Measurements from ENCODE around the gene LY6G5C.

The LY6G5C gene, protein sequence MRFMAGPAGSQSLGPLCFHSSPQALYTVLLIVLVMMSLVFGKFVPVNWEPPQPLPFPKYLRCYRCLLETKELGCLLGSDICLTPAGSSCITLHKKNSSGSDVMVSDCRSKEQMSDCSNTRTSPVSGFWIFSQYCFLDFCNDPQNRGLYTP

DNA sequence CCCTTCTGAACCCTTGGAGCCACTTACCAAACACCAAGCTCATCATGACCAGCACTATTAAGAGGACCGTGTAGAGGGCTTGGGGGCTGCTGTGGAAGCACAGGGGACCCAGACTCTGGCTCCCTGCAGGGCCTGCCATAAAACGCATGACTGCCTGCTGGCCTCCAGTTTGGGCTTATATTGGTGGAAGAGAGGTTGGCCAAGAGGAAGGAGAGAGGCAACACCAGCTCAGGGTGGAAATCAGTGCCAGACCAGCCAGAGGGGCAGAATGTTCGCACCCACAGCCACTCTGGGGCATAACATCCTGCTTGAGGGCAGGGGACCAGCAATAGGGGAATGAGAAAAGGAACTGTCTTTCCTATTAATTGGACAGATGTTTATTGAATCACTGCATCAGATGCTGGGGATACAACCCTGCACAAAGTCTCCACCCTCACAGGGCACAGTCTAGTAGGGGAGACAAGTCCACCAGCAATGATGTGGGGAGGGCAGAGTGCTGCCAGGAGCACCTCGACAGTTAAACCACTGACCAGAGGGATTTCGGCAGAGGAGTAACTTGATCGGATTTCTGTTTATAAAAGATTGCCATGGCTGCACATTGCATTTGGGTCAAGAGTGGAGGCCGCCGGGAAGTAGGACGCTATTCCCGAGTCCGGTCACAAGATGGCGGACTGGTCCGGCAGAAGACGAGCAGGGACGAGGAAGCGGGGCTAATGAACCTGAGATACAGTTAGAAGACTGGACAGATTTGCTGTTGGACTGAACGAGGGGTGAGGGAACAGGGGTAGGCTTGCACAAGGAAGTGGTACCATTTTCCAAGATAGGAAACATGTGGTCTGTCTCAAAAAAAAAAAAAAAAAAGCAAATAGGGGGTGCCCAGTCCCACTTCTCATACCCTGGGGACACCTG lies at the start of gene LY6G5C:
LY6G5C (minus strand) TSS at position 842 of the 909 bp plus-strand sequence; CDS start at position 148, 694 bp downstream.
- peak; percentile 81 for DNase-seq (ENCODE audit: low read depth)

DNA sequence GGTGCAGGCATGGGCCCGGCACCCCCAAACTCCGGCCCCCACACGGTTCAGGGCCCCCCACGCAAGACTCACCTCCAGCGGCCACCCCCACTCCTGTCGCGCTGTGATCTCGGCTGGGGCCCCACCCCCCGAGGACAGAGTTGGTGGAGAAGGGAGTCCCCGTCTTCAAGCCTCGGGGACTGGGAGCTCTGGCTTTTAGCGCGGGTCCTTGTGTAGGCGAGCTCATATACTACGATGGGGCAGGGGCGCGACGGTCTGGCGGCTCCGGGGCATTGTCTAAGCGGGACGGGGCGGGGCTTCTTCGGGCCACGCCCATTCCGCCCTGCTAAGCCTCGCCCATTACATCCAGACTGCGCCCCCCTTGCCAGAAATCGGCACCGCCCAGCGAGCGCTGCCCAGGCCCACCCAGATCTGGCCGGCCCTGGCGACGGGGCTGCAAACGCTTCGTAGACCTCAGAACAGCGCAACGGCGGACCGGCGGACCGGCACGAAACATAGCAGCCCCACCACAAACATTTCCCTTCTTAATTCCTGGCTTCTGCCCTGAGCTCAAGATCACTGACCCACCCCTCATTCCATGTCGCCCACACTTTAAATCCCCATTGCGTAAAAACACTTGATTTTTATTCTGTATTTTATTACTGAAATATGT lies 49.2 kb upstream of the LY6G5C start:
- DNase-seq (ENCODE audit: low read depth), result peak; percentile 82

DNA sequence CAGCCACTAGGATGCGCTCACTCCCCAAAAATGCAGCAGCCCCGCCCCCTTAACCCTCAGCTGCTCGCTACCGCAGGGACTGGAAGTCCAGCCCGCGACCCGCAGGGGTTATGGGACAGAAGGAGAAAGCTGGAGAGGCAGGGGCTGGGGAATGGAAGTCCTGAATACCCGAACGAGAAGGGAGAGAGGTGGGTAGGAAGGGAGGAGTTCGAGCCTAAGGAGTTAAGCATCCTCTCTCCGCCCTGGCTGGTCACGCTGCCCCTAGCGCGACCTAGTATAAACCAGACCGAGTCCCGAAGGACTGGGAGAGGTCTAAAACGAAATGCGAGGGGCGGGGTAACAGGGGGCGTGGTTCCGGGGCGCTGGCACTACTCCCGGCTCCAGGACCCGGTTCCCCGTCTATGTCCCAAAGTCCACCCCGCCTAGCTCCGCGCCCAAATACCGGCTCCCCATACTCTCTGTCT lies 48.7 kb upstream of the LY6G5C start:
- peak; percentile 92 for DNase-seq (ENCODE audit: low read depth)

DNA sequence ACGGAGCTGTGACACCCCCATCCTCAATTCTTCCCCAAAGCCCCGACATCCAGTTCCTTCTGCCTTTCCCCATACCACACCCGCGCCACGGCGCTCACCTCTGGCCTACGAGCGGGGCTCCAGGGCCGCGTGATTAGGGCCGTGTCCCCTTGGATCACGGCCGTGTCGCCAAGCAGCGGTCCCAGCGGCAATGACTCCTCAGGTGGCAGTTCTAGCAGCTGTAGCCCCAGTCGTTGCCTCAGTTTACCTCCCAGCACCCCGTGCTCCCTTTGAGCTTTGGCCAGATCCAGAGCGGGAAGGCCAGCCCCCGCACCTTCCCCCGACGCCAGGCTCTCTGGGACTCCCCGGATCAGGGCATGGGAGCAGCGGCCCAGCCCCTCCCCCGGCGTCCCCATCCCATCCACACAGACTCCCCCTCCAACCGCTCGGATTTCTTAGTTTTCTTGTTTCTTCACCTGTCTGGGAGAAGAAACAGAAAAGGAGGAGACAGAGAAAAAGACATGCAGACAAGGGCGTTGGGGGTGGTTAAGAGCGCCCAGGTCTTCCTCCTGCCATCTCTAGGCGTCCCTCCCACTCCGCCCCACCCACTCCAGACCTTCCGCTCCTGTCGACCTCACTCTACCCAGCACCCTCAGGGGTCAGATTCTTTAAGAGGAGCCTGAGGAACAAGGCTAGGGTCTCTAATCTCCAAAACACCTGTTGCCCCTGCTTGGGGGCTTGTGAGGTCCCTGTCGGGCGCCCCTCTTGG lies 48.1 kb upstream of the LY6G5C start, which contains the start of gene DDAH2:
DDAH2 (minus strand) TSS at position 533 of the 748 bp plus-strand sequence; CDS start at position 395, 138 bp downstream.
- no peak for DNase-seq (ENCODE audit: low read depth)

DNA sequence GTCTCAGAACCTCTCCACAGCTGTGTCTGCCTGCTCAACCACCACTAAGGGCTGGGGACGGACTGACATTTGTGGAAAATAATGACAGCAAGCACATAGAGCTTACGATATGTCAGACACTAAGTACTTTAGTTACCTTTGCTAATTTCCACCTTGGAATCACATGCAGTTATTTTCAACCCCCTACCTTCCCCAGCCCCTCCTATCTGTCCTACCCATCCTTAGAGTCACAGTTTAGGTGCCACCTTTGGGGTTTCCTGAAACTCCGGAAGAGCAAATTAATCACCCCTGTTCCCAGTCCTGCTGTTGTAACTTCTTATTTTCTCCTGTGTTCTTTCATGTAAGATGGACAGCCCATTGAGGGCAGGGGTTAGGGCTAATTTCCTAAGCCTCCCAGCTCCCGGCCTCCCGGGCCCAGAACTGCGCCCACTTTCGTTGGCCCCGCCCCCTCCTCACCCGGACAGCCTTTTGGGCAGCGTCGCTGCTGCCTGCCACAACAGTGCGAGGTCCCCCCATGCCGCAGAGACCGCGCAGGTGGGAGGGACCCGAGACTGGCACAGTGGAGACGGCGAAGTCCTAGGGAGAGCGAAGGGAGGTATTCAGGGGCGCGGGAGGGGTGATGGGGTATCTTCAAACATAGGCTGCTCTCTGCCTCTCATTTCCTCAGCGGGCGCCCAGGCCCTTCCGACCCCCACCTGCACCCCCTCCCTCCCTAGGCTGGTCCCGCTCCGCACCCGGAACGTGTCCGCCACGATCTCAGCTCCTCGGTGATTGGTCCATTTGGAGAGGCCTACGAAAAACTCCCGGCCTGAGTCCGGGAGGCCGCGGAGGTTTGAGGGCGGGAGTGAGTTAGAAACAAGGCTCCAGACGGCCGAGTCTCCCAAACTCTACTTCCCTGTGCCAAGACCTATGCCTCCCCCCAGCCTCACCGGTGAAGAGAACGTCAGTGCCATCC lies 47.1 kb upstream of the LY6G5C start:
- DNase-seq (ENCODE audit: low read depth), result no peak

DNA sequence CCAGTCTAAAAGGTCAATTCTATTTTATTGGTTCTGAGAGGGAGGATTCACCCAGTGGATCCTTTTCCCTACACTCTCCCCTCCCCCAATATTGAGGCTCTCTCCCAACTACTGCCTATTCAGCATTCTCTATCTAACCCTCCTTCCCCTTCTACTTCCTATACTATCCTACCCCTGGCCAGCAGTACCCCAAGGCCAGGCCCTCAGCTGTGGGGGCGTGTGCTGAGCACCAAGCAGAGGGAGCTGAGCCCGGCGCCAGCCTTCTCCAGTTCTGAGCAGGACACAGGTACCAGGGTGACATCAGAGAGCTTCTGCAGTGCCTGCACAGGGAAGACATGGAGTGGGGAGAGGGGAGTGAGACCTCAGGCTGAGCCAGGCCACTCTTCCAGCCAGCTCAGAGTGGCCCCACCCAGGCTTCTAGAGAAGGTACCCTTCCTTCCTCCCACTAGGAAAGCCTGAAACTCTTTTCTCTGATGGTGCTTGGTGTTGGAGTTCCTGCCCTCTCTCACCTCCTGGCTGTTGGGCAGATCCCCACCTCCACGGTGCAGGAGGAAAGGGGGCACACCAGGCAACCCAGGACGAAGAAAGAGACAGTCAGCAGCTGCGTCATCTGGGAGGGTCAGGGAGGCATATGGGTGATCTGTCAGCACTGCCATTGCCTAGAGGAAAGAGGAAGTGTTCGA lies 46.3 kb upstream of the LY6G5C start:
- no peak for DNase-seq (ENCODE audit: low read depth)

DNA sequence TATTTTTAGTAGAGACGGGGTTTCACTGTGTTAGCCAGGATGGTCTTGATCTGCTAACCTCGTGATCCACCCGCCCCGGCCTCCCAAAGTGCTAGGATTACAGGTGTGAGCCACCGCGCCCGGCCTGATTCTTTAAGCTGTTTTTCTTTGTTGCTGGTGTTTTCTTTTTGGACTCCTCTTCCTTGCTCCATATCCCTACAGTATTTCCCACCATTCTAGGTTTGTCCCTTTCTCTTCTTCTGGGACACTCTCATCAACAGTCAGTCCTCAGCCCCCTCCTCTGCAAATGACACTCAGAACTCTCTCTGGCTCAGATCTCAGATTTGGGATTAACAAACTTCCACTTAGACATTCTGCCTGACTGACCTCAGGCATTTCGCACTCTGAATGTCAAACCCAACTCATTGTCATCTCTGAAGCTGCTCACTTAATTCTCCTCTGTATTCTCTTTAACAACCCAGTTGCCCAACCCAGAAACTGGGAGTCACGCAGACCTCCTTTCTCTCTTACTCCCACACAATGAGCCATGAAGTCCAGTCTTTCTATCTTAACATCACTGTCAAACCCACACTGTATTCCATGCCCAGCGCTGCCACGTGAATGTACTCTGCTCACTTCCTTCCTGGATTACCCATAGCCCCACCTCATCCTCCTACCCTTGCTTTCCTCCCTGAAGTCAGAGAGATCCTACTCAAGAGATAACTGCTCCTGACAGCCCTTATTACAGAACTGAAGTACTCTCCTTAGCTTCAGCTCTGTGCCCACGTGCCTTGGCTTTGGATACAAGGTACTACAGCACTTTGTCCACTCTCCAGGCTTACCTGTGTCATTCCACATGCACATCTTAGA lies 44.9 kb upstream of the LY6G5C start:
- DNase-seq (ENCODE audit: low read depth), result no peak

DNA sequence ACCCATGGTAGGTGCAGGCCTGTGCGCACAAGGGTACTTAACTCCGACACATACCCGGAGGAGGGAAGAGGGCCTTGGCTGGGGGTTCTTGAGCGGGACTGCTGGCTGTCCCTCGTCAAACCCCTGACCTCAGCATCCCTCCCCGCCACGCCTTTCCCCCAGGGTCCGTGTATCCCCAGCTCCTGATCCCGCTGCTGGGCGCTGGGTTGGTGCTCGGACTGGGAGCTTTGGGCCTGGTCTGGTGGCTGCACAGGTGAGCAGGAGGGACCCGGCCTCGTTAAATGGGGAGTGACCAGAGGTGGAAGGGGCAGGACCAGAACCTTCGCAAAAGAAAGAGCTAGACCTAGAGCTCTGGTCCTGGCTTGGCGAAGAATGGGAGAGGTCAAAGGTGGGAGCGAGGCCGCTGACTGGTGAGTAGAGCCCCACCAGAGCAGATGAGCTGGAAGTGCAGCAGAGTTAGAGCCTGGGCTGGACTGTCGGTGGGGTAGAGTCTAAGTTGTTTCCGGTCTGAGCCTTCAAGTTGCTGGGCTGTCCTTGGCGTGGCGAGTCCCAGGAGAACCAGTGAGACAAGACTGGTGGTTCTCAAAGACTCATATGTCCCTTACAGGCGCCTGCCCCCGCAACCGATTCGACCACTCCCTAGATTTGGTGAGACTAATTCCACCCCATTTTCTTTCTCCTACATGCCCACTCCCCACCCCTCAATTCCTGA lies 43.3 kb upstream of the LY6G5C start:
- DNase-seq (ENCODE audit: low read depth), result no peak

DNA sequence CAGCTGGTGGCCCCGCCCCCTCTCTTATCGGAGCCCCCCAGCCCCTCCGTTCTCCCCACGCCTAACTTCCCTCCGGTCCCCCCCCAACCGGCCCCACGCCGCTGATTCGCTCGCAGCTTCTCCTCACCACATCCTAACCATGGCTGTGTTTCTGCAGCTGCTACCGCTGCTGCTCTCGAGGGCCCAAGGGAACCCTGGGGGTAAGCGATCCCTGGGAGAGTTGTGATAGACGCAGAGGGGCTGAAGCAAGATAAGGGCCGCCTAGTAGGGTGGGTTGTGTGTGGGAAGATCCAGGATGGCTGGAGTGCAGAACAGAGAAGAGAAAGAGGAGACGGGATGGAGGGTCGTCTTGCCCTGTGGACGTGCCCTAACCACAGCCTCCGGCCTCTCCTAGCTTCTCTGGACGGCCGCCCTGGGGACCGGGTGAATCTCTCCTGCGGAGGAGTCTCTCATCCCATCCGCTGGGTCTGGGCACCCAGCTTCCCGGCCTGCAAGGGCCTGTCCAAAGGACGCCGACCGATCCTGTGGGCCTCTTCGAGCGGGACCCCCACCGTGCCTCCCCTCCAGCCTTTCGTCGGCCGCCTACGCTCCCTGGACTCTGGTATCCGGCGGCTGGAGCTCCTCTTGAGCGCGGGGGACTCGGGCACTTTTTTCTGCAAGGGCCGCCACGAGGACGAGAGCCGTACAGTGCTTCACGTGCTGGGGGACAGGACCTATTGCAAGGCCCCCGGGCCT lies 42.5 kb upstream of the LY6G5C start, which contains the start of gene MPIG6B:
MPIG6B (plus strand) TSS at position 129 of the 735 bp plus-strand sequence; CDS start at position 140, 11 bp downstream.
- DNase-seq (ENCODE audit: low read depth), result no peak

DNA sequence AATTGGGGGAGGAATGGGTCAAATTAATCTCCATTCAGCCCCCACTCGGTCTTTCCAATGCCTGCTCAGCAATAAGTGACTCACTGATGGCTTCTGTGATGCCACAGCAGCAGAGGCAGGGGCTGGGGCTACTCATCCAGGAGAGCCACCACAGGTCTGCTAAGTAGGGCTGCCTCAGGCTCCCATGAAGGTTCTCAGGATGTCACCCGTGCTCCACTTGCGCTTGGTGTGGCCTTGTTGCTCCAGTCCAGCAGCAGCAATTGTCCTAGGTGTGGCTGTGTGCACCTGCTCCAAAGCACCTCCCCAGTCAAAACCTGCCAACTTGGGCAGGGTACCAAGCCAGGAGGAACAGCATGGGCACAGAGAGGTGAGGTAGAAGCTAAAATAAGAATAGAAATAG lies 41.3 kb upstream of the LY6G5C start:
- DNase-seq (ENCODE audit: low read depth), result no peak

DNA sequence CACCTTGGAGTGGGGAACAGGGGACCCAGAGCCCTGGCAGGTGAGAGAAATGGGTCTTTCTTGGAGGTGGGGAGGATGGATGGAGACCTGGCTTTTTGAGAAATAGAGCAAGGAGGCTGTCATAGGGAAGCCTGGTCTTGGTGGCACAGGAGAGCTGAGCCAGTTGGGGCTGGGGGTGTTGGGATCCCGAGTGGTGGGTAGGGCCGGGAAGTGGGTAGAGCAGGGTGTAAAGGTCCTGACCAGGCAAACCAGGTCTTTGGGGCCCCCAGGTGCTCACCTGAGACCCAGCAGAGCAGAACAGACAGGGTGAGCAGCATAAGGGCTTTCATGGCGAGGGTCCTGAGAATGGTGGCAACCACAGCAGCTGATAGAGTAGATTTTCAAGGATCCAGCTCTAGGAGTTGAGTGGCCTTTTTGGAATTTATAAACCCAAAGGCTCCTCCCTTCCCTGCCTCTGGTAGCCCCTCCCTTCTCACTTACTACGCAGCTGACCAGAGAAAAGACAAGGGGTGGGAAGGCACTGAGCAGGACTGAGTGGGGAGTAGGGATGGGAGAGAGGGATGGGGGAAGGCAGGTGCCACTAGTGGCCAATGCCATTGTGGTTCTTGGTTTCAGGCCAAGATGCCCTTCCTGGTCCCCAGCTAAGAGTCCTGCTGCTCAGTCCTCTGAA lies 40.6 kb upstream of the LY6G5C start, which contains the start of gene LY6G6C:
LY6G6C (minus strand) TSS at position 396 of the 670 bp plus-strand sequence; CDS start at position 329, 67 bp downstream.
- DNase-seq (ENCODE audit: low read depth), result no peak

DNA sequence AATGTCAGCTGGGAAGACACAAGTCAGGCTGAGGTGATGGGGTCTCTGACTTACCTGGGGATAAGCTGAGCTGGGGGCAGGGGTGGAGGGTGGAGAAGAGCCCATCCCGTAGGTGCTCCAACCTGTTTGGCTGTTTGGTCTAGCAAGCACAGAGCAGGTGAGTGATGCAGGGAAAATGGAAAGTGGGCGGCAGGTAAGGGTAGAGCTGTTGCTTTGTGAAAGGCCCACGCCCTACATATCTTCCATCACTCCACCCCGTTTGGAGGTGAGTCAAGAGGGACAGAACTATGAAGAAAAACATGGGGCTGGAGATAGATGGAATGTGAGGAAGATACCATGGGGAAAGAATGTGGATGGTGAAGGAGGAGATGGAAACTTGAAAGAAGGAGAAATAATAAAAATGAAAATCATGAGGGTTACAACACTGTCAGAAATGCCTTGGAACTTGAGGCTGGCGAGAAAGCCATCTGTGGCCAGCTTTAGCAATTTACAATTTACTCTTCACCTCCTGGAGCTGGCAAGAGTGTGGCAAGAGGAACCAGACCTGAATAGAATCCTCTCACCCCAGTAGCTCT lies 39.4 kb upstream of the LY6G5C start:
- no peak for DNase-seq (ENCODE audit: low read depth)

DNA sequence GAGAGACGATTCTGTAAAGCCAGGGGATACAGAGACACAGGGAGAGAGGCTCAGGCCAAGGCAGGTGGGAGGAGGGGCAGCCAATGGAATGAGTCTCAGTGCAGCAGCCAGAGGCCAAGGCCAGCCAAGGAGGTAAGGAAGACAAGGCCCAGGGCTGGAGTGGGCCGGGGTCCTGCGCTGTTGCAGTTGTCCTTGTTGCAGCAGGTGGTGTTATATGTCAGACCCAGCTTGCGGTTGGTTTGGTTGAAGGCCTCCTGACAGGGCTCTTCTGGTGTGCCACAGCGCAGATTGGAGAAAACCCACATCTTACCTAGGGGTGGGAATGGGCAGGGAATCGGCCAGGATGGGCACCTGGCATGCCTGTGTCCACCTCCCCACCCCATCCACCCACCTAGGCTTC lies 38.1 kb upstream of the LY6G5C start:
- no peak for DNase-seq (ENCODE audit: low read depth)

DNA sequence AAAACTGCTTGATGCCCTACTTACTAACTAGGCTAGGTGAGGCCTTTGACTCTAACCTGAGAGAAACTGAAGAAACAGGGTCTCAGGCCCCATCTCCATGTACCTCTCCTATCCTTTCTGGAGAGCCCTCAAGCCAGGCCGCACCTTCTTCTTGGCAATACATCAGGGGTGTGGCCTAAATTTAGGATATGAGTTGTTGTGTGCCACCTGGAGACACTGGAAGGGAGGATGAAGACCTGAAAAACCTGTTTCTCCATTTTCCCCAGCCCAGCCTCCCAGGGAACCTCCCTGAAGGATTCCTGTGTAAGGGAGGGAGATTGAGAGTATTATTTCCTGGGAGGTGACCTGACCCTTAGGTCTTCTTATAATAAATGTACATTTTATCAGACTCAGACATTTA lies 37.4 kb upstream of the LY6G5C start:
- no peak for DNase-seq (ENCODE audit: low read depth)

DNA sequence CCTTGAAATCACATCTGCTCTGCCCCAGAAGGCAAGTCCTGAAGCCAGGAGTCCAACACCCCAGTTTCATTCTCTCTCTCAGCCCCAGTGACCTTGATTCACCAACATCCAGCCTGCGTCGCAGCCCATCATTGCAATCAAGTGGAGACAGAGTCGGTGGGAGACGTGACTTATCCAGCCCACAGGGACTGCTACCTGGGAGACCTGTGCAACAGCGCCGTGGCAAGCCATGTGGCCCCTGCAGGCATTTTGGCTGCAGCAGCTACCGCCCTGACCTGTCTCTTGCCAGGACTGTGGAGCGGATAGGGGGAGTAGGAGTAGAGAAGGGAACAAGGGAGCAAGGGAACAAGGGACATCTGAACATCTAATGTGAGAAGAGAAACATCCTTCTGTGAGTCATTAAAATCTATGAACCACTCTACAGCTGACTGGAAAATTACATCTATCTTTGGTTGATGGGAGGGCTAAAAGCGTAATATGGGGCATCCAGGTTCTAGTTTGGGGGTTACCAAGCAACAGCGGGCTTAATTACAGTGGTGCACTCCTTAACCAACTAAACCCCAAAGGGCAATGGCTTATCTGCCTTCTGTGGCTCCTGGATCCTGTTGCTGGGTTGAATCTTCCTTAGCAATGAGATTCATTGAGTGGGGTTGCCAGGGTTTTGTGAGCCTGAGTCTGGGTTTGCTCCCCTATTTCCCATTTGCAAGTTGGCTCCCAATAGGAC lies 36.8 kb upstream of the LY6G5C start:
- no peak for DNase-seq (ENCODE audit: low read depth)

All from stromal cell of bone marrow (primary cell).